Measurements from ENCODE around the gene ARHGEF16. TPM values are rescaled to one million over a fixed set of nuclear protein-coding genes. Genes with fewer than 3 reads are reported as not detected.

The ARHGEF16 gene
- total RNA-seq (ENCODE audit: insufficient read depth, low replicate concordance): not detected

DNA sequence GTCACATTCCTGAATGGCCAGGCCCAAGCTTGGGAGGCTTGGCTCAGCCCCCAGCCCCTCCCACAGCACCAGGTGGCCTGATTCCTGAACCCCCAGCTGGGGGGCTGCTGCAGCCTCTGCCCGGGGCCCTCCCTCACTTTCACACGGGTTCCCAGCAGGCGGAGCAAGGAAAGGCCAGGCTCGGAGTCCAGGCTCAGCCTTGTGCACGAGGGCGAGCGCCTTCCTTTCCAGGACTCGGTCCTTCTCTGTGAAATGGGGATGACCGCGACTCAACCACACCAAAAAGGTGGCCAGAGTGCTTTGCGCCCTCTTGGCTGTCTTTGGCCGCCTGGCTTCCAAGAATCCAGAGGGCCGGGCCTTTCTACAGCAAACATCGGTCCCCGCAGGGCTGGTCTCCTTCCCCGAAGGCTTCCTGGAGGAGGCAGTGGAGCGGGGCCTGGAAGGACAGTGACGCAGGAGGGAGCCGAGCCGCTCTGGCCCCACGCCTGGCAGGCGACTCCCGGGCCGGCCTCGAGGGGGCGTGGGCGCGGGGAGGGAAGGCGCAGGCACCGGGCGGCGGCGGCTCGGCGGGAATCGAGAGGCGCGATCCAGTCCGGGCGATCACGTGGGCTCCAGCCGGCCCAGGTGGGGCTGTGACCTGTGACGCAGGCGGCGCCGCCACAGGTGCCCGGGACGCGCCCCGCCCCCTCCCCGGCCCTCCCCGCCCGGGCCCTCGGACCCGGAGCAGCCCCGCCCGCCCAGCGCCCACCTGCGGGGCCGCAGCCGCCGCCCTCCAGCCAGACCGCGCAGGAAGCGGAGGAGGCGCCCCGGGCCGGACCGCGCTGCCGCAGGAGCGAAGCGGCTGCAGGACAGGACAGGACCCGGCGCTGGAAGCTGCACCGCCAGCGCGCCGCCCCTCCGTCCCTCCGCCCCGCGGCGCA, at the start of gene ARHGEF16:
TSS of gene ARHGEF16 (plus strand) at position 775 of the 920 bp plus-strand sequence. CDS start 8,420 bp downstream, outside the sequence.
- peak; percentile 26 for DNase-seq (ENCODE audit: low spot score)

DNA sequence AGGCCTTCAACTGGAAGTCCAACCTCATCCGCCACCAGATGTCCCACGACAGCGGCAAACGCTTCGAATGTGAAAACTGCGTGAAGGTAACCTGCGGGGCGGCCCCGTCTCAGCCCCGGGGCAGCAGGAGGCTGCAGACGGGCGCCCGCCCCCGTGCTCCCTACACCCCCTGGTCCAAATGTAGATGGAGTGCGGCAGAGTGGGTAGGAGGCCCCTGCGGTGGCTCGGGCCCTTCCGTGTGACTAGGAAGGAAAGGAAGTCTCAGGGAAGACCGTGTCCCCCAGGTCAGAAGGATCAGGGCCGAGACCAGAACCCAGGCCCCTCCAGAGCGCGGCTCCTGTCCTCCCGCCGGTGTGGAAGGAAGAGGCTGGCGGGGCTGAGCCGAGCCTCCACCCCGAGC, 49.7 kb upstream of the ARHGEF16 start:
- no peak for DNase-seq (ENCODE audit: low spot score)

DNA sequence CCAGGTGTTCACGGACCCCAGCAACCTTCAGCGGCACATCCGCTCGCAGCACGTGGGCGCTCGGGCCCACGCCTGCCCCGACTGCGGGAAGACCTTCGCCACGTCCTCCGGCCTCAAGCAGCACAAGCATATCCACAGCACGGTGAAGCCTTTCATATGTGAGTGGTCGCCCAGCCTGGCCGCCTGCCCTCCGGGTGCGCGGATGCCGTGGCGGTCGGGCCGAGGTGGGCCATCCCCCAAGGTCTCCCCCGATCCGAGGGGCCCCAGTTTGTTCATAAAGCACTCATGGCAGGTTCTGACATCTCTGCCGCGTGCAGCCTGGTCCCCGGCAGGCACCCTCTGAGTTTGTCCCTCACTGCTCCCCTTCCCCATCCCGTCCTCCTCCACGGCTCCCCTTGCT, 49.0 kb upstream of the ARHGEF16 start:
- no peak for DNase-seq (ENCODE audit: low spot score)

DNA sequence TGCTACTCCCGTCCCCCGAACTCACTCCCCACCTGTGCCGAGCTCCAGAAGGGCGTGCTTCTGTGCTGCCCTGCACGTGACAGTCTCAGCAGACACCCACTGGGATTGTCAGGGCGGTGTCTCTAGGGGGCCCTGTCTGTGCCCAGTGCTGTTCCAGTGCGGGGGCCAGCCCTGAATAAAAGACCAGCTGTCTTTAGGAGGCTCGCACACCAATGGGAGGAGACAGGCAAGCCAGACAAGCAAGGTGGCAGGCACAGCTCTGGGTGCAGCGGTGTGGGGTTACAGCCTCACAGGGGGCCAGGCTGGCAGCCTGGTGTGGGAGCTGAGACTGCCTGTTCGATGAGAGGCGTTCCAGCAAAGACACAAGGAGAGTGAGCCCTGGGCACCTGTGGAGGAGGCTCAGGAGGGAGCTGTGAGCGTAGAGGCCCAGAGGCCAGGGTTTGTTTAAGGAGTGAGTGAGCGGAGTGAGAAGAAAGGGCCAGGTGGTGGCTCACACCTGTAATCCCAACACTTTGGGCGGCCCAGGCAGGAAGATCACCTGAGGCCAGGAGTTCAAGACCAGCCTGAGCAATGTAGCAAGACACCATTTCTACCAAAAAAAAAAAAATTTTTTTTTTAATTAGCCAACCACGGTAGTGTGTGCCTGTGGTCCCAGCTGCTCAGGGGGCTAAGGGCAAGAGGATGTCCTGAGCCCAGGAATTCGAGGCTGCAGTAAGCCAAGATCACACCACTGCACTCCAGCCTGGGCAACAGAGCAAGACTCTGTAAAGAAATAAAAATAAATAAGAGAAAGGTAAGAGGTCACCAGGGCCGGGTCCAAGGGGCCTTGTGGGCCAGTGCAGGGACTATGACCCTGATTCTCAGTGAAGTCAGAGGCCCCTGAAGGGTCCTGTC, 48.2 kb upstream of the ARHGEF16 start:
- DNase-seq (ENCODE audit: low spot score): no peak

DNA sequence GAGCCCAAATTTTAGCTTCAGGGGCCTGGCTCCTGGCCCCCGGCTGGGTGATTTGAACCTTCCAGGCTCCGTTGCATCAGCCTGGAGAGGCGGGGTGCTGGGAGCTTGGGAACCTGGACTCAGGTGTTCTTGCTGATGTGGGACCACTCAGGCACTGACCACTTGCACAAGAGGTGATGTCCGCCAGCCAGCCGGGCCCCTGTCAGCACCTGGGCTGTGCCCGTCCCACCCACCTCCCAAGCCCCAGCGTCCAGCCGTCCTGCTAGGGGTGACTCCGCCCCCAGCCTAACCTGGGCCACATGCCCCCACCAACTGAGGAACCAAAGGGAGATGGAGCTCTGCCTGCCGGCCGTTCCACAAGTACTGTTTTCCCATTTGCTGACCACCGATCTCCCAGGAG, 47.4 kb upstream of the ARHGEF16 start:
- DNase-seq (ENCODE audit: low spot score): no peak

DNA sequence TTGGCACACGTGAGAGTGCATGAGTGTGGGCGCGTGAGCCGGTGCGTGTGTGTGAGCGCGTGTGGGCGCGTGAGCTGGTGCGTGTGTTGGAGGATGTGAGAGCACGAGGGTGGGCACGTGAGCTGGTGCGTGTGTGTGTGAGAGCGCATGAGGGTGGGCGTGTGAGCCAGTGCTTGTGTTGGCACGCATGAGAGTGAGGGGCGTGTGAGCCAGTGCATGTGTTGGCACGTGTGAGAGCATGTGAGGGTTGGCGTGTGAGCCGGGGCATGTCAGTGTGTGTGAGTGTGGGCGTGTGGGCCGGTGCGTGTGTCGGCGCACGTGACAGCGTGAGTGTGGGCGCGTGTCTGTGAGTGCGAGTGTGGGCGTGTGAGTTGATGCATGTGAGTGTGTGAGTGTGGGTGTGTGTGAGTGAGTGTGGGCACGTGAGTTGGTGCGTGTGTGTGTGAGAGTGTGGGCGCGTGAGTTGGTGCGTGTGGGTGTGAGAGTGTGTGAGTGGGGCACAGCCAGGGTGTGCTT, 45.7 kb upstream of the ARHGEF16 start:
- DNase-seq (ENCODE audit: low spot score): no peak

DNA sequence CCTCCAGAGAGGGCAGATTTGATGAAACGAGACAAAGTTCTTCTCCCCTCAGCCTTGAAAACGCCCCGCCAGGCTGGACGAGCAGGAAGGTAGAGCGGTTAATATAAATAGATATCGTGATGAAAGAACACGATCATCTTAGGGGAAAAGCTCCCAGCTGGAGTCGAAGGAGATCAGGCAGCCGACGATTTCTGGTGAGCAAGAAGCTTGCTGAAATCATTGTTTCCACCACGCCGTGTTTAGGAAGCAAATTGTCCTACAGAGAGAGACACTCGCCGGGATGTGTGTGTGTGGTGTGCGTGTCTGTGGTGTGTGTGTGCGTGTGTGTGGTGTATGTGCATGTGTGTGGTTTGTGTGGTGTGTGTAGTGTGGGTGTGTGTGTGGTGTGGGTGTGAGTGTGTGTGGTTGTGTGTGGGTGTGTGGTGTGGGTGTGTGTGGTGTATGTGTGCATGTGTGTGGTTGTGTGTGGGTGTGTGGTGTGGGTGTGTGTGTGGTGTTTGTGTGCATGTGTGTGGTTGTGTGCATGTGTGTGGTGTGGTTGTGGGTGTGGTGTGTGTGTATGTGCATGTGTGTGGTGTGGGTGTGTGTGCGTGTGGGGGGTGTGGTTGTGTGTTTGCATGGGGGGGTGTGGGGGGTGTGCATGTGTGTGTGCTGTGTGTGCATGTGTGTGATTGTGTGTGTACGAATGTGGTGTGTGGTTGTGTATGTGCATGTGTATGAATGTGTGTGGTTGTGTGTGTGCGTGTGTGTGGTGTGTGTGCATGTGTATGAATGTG, 44.9 kb upstream of the ARHGEF16 start:
- DNase-seq (ENCODE audit: low spot score): no peak

DNA sequence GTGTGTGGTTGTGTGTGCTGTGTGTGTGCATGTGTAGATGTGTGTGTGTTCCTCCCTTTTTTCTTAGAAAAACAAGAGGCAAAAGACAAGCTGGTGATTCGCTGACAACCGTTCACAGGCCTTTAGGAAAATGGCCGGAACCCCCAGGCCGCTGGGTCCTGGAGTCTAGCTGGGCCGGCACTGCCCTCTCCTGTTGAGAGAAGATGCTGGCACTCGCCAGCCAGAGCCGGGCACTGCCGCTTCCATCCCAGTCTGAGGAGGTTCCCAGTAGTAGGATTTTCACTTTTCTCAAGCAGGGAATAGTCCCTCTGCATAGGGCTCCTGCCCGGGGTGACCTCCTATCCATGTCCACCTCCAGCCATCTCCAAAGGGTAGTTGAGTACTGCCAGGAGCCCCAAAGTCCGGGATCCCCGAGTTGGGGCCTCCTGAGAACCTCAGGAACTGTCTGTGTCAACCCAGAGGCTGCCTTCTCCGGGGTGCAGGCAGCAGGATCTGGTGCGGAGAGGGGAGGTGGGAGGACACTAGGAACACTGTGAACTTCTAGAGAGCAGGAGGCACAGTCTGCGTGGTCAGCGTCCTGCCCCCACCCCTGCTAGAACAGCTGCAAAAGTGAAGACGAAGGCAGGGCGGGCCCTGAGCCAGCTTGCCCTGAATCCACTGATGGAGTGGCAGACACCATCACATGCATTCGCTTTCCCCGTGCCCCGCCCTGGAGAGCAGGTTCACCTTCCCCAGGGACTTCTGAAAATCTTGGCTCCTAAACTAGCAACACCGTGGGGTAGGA, 44.1 kb upstream of the ARHGEF16 start:
- peak; percentile 69 for DNase-seq (ENCODE audit: low spot score)

DNA sequence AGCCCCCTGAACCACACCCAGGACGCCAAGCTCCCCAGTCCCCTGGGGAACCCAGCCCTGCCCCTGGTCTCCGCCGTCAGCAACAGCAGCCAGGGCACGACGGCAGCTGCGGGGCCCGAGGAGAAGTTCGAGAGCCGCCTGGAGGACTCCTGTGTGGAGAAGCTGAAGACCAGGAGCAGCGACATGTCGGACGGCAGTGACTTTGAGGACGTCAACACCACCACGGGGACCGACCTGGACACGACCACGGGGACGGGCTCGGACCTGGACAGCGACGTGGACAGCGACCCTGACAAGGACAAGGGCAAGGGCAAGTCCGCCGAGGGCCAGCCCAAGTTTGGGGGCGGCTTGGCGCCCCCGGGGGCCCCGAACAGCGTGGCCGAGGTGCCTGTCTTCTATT, 42.7 kb upstream of the ARHGEF16 start:
- no peak for DNase-seq (ENCODE audit: low spot score)

DNA sequence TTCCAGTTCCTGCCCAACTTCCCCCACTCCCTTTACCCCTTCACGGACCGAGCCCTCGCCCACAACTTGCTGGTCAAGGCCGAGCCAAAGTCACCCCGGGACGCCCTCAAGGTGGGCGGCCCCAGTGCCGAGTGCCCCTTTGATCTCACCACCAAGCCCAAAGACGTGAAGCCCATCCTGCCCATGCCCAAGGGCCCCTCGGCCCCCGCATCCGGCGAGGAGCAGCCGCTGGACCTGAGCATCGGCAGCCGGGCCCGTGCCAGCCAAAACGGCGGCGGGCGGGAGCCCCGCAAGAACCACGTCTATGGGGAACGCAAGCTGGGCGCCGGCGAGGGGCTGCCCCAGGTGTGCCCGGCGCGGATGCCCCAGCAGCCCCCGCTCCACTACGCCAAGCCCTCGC, 42.1 kb upstream of the ARHGEF16 start:
- no peak for DNase-seq (ENCODE audit: low spot score)

DNA sequence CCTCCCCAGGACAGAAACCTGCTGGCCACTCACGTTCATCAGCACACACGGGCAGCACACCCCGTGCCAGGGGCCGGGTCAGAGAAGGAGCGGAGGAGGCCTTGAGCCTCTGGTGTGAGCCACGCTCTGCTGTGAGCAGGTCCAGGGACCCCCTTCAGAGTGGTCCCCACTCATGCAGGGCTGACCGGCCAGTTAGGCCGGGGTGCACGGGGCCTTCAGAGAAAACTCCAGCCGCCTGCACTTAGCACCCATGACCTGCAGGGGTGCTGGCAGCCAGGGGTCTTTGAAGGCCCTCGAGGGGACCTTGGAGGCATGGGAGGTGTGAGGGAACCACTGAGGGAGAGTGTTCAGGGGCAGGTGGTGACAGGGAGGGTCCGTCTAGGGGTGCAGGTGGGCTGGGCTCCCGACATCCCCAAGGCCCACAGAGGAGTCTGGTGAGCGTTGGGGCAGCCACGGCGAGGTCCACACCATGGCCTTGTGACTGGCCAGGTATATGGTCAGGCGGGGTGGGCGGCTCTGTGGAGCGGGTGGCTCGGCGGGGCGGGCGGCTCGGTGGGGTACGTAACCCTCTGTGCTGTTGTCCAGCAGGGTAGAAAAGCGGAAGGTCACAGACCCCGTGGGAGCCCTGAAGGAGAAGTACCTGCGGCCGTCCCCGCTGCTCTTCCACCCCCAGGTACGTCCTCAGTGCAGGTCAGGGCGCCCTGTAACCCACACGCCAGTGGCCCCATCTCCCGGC, 40.3 kb upstream of the ARHGEF16 start:
- DNase-seq (ENCODE audit: low spot score): no peak

DNA sequence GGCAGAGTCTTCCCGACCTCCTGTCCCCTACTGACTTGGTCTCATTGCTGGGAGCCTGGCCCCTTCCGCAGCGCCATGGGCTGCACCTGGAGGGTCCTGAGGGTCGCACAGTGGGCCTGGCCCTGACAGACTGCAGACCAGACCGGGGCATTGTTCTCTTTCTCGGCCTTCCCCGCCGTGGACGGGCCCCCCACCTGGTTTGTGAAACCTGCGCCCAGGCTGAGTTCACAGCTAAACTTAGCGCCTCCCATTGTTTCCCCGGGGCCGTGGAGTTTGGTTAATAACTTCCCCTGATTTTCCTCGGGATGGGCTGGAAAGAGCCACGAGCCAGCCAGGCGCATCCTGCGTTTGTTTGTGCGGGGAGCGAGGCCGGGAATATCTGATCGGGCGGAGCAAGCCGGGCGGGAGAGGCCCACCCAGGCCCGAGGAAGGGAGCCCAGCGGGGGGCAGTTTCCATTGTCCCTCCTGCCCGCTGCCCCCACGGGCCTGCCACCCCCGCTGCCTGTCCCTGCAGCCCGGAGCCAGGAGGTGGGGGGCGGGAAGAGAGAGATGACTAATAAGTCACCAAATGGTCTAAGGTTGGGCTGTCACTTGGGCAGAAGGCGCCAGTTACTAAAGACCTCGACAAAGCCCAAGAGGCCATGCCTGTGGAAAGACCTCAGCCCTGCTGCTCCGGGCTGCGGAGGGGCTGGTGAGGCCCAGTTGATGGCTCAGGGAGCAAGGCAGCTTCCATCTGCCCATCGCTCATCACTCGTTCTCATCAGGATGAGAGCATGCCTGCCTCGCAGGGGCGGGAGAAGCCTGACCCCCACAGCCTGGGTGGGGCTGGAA, 39.0 kb upstream of the ARHGEF16 start:
- no peak for DNase-seq (ENCODE audit: low spot score)

DNA sequence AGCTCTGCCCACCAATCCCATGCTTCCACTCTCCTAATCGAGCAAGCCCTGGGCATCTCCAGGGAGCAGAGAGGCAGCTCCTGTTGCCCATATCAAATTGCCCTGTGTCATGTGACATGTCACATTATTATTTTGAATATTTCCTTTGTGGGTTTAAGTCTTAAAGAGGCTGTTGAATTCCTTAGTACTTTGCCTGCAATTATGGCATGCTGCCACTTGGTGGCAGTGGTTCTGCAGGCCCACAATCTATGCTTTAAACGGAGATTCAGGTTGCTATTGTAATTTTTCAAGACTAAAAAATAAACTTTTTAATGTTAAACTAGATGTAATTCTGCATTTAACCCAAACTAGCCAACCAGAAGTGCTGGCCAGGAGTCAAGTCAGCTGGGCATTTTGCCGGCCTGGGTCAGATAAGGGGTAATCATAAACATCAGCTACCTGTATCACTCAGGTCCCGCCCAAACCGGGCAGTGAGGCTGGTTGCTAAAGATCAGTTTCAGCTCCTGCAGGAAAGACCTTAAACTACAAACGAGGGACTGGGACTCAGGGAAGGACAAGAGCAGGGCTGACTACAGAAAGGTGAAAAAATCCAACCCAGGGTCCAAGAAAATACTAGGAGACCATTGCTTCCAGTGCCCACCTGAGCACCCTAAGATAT, 37.3 kb upstream of the ARHGEF16 start:
- DNase-seq (ENCODE audit: low spot score): no peak

DNA sequence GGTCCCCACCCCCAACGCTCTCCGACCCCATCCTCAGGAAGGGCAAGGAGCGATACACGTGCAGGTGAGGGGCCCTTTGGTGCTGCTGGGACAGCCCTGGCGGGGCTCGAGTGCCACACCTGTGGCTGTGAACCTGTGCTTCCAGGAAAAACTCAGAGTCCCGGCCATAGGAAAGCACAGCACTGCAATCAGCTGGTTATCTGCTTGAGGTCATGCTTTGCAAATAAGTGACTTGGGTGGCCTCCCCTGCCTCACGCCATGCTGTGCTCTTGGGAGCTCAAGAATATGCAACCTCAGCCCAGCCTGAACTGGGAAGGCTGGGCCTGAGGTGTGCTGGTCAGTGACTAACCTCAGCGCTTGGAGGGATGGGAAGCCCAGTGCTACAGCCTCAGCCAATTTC, 36.5 kb upstream of the ARHGEF16 start:
- DNase-seq (ENCODE audit: low spot score): no peak

DNA sequence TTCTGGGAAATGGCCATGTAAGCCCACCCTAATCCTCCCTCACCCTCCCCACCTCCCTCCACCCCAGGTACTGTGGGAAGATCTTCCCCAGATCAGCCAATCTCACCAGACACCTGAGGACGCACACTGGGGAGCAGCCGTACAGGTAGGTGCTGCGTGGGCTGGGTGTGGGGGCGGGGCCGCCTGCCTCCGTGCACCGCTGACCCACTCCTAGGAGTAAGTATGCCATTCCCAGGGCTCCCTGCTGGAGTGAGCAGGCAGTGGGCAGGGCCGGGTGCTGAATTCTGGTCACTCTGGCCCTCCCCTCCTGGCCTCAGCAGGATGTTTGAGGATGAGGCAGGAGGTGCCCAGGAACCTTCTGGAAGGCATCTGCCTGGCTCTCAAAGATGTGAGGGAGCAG, 35.9 kb upstream of the ARHGEF16 start:
- no peak for DNase-seq (ENCODE audit: low spot score)

DNA sequence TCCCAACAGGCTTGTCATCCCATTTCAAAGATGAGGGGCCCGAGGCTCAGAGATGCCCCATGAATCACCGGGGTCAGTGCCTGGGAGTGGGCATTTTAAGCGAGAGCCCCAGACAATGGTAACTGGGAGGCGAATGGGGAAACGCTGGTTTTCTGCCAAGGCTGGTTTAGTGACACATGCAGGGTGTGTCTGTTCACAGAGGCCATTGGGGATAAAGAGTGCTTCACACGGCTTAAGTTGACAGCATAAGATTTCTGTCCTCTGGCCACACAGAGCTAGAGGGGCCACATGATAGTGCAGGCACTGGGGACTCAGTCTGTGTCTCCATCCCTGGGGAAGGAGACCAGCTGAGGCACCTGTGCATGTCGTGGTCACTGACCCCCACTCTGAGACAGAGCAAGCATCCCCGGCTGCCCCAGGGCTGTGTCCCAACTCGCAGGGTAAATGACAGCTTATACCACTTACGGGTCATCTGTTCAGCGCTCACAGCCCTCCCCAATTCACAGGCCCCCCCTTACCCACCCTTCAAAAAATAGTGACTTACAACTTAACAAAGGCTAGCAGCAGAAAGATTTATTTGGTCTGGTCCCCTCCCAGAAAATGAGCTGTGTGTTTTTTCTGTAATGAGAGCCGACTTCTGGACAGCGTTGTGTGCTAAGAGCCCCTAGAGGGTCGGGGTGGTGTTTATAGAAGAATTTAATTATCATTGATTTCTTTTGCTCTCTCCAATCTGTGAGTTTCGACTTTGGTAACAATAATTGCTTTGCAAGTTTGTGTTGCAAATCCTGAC, 34.9 kb upstream of the ARHGEF16 start:
- DNase-seq (ENCODE audit: low spot score): no peak

DNA sequence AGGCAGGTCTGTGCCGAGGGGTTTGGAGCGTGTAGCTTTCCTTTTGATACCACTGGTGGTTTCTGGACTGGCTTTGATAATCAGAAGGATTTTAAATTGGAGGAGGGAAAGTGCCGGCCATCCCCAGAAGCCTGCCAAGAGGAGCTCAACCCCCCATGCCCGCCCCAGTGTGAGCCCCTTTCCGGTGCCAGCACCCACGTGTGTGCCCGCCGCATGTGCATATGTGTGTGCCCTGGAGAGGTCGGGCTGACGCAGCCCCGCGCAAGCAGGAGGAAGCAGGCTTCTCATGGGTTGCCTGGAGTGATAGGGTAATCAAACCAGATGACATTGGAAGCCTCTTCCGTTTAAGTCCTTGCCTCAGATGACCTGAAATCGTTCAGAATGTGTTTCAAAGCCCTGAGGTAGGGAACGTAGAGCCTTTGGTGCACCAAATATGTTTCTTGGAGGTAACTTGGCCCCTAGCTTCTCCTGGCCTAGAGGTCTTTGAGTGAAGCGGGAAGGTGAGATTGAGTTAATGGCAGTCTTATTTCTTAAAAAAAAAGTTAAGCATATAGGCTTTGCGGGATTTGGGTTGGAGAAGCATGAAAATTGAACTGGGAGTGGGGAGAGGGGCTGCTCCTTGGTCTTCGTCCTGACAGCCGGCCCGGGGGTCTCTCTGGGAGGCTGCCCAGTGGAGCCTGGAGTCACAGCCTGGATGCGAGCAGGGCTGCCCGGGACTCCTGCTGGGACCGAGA, 34.1 kb upstream of the ARHGEF16 start:
- DNase-seq (ENCODE audit: low spot score): no peak
